ENCODE data around the gene ZNF497.

DNA sequence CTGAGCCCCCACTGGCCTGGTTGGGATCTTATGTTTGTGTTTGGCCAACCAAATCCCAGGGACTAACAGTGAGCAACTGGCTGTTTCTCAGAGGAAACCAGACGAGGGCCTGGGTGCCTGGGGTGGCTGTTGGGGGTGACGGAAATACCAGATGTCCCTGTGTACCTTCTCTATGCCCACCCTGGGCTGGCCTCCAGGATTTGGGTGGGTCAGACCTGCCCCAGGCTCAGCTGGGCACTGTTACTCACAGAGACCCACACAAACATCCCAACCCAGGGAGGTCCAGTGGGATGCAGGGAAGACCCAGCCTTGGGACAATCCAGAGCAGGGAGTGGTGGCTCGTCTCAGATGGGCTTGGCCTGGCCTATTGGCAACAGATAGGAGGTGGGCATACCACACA lies 26.9 kb downstream of the ZNF497 start:
- no peak for TF ChIP-seq CTCF (IDR thresholded peaks at IDR 0.05; ENCODE audit: poor library complexity)
- no peak for TF ChIP-seq EZH2 (IDR thresholded peaks at IDR 0.05; ENCODE audit: borderline replicate concordance)

Data from hepatocyte (in vitro differentiated cells).